HCT116 (cell line): Measurements from ENCODE around the gene MTHFSD. TPM values are rescaled to one million over a fixed set of nuclear protein-coding genes. Genes with fewer than 3 reads are reported as not detected.

Experiments used
- ATAC-seq: fragments of 200-7000 bp; cut with Tn5 transposase; 2 replicates; pipeline ENCODE4 v1.9.1; 2020; ENCODE audit warnings: mild to moderate bottlenecking, moderate library complexity
- BruUV-seq: library from RNA; stranded (reverse); fragments of 400-500 nt; replicated peaks from 2 replicates; lab custom pipeline; 2021; lab: Mats Ljungman, UMichigan
- CTCF ChIA-PET: fragments of 300-600 bp; sonication (Branson Sonifier 250); formaldehyde crosslinking; loops from one replicate; lab custom pipeline; 2021; ENCODE audit warnings: antibody characterized with exemption; lab: Charles Lee
- POLR2A ChIA-PET: fragments of 300-600, 350-600 bp; sonication (Branson Sonifier 250); formaldehyde crosslinking; loops from one replicate; lab custom pipeline; 2021; ENCODE audit warnings: antibody characterized with exemption; lab: Charles Lee
- RAD21 ChIA-PET, 2 experiments: fragments of 300-600 bp; sonication (Branson Sonifier 250); formaldehyde crosslinking; loops; one replicate each; lab custom pipeline; 2023; ENCODE audit warnings: low total read pairs in 2 of 2; ENCODE audit not compliant: uncharacterized antibody in 2 of 2, unreplicated experiment in 2 of 2, low non-redundant PET in 1 of 2; lab: Charles Lee
- DNase-seq: peaks from one replicate; pipeline ENCODE4 v3.0.0-alpha.2; 2010; ENCODE audit warnings: low read depth, low spot score
- H2AFZ ChIP-seq: fragments of 200-600 bp; shearing (Covaris generic), sonication (generic); 2 replicates; pipeline ENCODE4 v1.6.1; 2017; ENCODE audit warnings: low read depth, mixed run types, mixed read lengths, antibody characterized with exemption, low read length; ENCODE audit not compliant: poor library complexity, severe bottlenecking
- H3K27ac ChIP-seq: 2 replicates; pipeline ENCODE4 v1.5.1; 2012; ENCODE audit warnings: low read depth, low read length
- H3K27me3 ChIP-seq: fragments of 200-600 bp; sonication (generic); 2 replicates; pipeline ENCODE4 v1.6.1; 2016; ENCODE audit warnings: mixed run types, low read length, mixed read lengths; ENCODE audit not compliant: insufficient read depth
- H3K36me3 ChIP-seq, 2 experiments: fragments of 200-500 bp in 1 of 2; fragments of 200-600 bp in 1 of 2; sonication (Bioruptor generic) in 1 of 2; sonication (generic) in 1 of 2; 2 replicates each; pipeline versions ENCODE4 v1.5.1 to v1.6.1; 2014 to 2016; ENCODE audit warnings: low read length in 2 of 2, inconsistent platforms in 1 of 2, mixed read lengths in 1 of 2, mixed run types in 1 of 2; ENCODE audit not compliant: insufficient read depth in 2 of 2, control insufficient read depth in 1 of 2
- H3K4me1 ChIP-seq, 2 experiments: fragments of 200-600 bp in 1 of 2; sonication (generic) in 1 of 2; 2 replicates each; pipeline versions ENCODE4 v1.5.1 to v1.6.1; 2012 to 2017; ENCODE audit warnings: low read length in 2 of 2, inconsistent platforms in 1 of 2, mild to moderate bottlenecking in 1 of 2, mixed read lengths in 1 of 2, mixed run types in 1 of 2, moderate library complexity in 1 of 2; ENCODE audit not compliant: insufficient read depth in 2 of 2, control insufficient read depth in 1 of 2
- H3K4me2 ChIP-seq: fragments of 200-600 bp; sonication (generic); 2 replicates; pipeline ENCODE4 v1.6.1; 2017; ENCODE audit warnings: mixed run types, low read length, mixed read lengths
- H3K4me3 ChIP-seq, 2 experiments: fragments of 200-600 bp in 1 of 2; sonication (generic) in 1 of 2; replicated peaks in 1 of 2; 2 replicates each; pipeline ENCODE4 v1.5.1; 2011 to 2016; ENCODE audit warnings: low read length in 2 of 2, control low read depth in 1 of 2, low read depth in 1 of 2, mild to moderate bottlenecking in 1 of 2, mixed read lengths in 1 of 2, mixed run types in 1 of 2
- H3K79me2 ChIP-seq: fragments of 200-600 bp; sonication (generic); 2 replicates; pipeline ENCODE4 v1.6.1; 2017; ENCODE audit warnings: mild to moderate bottlenecking, mixed run types, low read length, moderate library complexity, mixed read lengths; ENCODE audit not compliant: insufficient read depth
- H3K9ac ChIP-seq: fragments of 200-600 bp; sonication (generic); 2 replicates; pipeline ENCODE4 v1.6.1; 2016; ENCODE audit warnings: low read length, mixed read lengths
- H3K9me2 ChIP-seq: fragments of 200-600 bp; sonication (generic), shearing (Covaris generic); 2 replicates; pipeline ENCODE4 v1.6.1; 2017; ENCODE audit warnings: mixed run types, mild to moderate bottlenecking, moderate library complexity; ENCODE audit not compliant: insufficient read depth
- H3K9me3 ChIP-seq, 2 experiments: fragments of 200-500 bp in 1 of 2; fragments of 200-600 bp in 1 of 2; sonication (Bioruptor generic) in 1 of 2; sonication (generic) in 1 of 2; 2 replicates each; pipeline ENCODE4 v1.6.1; 2014 to 2017; ENCODE audit warnings: low read length in 2 of 2, mixed read lengths in 2 of 2, inconsistent platforms in 1 of 2, low read depth in 1 of 2, mild to moderate bottlenecking in 1 of 2, mixed run types in 1 of 2, moderate library complexity in 1 of 2; ENCODE audit not compliant: control insufficient read depth in 1 of 2, insufficient read depth in 1 of 2
- H4K20me1 ChIP-seq: fragments of 200-600 bp; sonication (generic), shearing (Covaris generic); 2 replicates; pipeline ENCODE4 v1.6.1; 2017; ENCODE audit warnings: mixed run types, mild to moderate bottlenecking, moderate library complexity; ENCODE audit not compliant: insufficient read depth
- EGR1 ChIP-seq: IDR thresholded peaks from 2 replicates; pipeline ENCODE4 v1.6.1; 2012; ENCODE audit warnings: low read depth
- SIN3A ChIP-seq: IDR thresholded peaks from 2 replicates; pipeline ENCODE4 v1.6.1; 2012; ENCODE audit warnings: low read depth
- SP1 ChIP-seq: IDR thresholded peaks from 2 replicates; pipeline ENCODE4 v1.6.1; 2012; ENCODE audit warnings: low read depth
- ZFX ChIP-seq: fragments of 450-650 bp; IDR thresholded peaks from 2 replicates; pipeline ENCODE4 v1.6.1; 2017
- intact Hi-C: fragments of 100-400 bp; cut with micrococcal nuclease; formaldehyde crosslinking; loops from 2 replicates; pipeline ENCODE4 v1.10.0; 2022
- total RNA-seq: library from RNA; stranded (reverse); gene quantifications from one replicate; pipeline ENCODE4 v1.2.1, GENCODE V29; 2021; ENCODE audit not compliant: unreplicated experiment
- TF ChIP-seq, protein P1 (sequence below): IDR thresholded peaks from 2 replicates; pipeline ENCODE4 v1.6.1; 2012

MTHFSD gene
- total RNA-seq, 1 experiment from 2014 or later: 33.1 TPM

DNA sequence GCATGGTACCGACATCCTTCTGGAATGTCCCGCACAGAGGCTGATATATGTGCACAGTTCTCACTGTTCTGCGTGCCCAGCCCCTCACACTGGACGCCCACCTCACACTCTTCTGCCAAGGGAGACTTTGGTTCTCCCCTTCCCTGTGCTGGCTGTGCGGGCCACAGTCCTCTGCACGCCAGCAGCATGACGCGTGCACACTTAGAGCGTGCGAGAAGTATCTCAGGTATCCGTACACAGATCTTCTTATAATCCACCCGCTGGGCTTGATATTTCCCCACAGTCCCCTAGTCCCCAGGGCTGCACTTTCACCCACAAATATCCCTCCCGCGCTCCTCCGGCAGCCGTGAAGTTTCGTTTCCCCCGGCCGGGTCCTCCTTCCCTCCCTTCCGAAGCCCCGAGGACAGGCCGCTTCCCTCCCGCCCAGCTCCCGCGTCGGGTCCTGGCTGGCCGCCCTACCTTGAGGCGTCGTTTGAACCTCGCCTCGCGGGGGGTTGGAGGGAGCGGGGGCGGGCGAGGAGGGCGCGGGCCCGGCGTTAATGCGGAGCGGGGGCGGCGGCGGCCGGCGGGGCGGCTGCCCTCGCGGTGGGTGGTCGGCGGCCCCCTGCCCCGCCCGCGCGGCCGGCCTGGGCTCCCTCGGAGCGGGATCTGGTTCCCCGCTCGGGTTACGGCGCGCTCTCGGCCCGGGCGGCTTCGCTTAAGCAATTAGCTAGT is 49.7 kb downstream of the MTHFSD start:
- H3K9me3 ChIP-seq: no peaks in the 10 kb centered on the region
- TF ChIP-seq SP1: no peak
- no peak for TF ChIP-seq SIN3A
- TF ChIP-seq ZFX: no peak
- ChIA-PET RAD21 (no interaction called here), POLR2A (interaction anchor here (0.6 kb wide), 1 partner anchor 424 kb away, joined by 3 read pairs; no protein-coding TSS in a partner anchor), CTCF (interaction anchor here (0.9 kb wide), 1 partner anchor 253 kb away, joined by 3 read pairs; no protein-coding TSS in a partner anchor)
- ATAC-seq (no peak), DNase-seq (no peak)
- no TSS peak for BruUV-seq
- no peak overlapping the region for H3K27ac ChIP-seq
- no peaks in the 10 kb centered on the region for H3K36me3 ChIP-seq
- peaks cover 43% of the 10 kb centered on the region for H3K27me3 ChIP-seq
- no peaks in the 10 kb centered on the region for H4K20me1 ChIP-seq
- H3K9ac ChIP-seq: no peak overlapping the region
- H3K4me2 ChIP-seq: no peak overlapping the region
- intact Hi-C loops: no loop called here
- H3K4me3 ChIP-seq: no peak overlapping the region
- H3K79me2 ChIP-seq: no peaks in the 10 kb centered on the region
- peaks cover 12 to 16% of the 10 kb centered on the region in 2 experiments for H3K4me1 ChIP-seq
- no peaks in the 10 kb centered on the region for H3K9me2 ChIP-seq
- no peak overlapping the region for H2AFZ ChIP-seq

DNA sequence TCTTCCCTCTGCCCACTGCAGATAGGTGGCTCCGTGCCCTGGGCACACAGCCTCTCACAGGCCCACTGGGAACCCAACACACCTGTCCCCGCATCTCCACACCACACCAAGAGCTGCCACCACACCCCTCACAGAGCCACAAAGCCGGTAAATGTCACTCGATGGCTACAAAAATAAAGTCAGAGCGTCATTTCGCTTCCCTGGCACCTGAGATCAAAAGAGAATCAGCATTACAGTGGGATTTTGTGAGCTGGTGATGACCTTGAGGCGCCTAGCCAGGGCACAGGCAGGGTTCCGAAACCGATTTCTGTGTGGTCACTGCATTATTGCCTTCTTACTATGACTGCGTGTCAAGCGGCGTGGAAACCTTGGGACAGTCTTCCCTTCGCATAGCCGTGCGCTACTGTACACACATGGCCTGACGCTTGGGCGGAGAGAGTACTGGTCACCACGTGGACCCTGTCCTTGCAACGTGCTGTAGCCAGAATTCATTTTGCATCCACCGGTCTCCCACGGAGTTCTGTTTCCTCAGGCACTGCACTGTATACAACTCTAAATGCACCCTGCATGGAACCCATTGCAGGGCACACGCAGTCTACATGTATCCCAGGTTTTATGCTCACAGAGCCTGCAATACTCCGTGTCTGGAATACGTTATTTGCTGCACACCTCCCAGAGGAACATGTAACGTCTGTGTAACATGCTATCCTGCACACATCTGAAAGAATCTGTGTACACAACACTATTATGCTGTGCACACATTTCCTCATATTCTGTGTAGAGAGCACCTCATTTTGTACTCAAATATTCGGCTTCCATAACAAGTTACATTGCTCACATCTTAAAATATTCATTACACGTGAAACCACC is 50.5 kb downstream of the MTHFSD start:
- H3K4me1 ChIP-seq: peaks cover 11 to 12% of the 10 kb centered on the region in 2 experiments
- no peak for ATAC-seq
- H3K36me3 ChIP-seq: no peaks in the 10 kb centered on the region
- H2AFZ ChIP-seq: no peak overlapping the region
- no peaks in the 10 kb centered on the region for H3K9me2 ChIP-seq
- H3K9ac ChIP-seq: no peak overlapping the region
- ChIA-PET CTCF (interaction anchor here (1.2 kb wide), 1 partner anchor 252 kb away, joined by 3 read pairs; no protein-coding TSS in a partner anchor), RAD21 (no interaction called here), POLR2A (no interaction called here)
- DNase-seq: no peak
- intact Hi-C loops: no loop called here
- no peak overlapping the region for H3K27ac ChIP-seq
- peaks cover 49% of the 10 kb centered on the region for H3K27me3 ChIP-seq
- no peaks in the 10 kb centered on the region for H3K79me2 ChIP-seq
- no peaks in the 10 kb centered on the region for H3K9me3 ChIP-seq
- H3K4me3 ChIP-seq: no peak overlapping the region
- H4K20me1 ChIP-seq: no peaks in the 10 kb centered on the region
- H3K4me2 ChIP-seq: no peak overlapping the region
- TF ChIP-seq, protein P1, sequence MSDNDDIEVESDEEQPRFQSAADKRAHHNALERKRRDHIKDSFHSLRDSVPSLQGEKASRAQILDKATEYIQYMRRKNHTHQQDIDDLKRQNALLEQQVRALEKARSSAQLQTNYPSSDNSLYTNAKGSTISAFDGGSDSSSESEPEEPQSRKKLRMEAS: no peak
- no peak for TF ChIP-seq EGR1
- TF ChIP-seq, all 23 proteins: peak for 0
- no TSS peak for BruUV-seq
